ENCODE data around the gene HAND2.

DNA sequence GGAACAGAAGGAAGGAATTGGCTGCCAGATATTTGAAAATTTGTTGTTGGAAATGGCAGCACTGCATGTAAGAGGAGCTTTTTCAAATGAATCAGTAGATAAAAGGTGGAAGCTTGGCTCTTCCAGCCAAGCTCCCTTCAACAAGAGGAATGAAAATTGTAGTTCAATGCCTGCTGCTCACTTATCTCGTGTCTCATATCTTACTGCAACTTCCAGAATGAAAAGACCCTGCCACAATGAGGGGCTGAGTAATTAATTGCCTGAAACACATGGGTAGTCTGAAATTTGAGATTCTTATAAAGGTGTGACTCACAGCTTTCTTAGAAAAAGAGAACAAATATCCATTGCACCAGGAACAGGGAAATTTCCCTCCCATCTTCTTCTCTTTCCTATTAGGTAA is 53.0 kb downstream of the HAND2 start:
- TF ChIP-seq EP300 (IDR thresholded peaks at IDR 0.05) (no peak), POLR2AphosphoS5 (IDR thresholded peaks at IDR 0.05) (no peak)
